ENCODE data around the gene RASGRF2.
A peak's percentile ranks its signal among the peaks of the same experiment; 100 is the strongest.

Gene RASGRF2

DNA sequence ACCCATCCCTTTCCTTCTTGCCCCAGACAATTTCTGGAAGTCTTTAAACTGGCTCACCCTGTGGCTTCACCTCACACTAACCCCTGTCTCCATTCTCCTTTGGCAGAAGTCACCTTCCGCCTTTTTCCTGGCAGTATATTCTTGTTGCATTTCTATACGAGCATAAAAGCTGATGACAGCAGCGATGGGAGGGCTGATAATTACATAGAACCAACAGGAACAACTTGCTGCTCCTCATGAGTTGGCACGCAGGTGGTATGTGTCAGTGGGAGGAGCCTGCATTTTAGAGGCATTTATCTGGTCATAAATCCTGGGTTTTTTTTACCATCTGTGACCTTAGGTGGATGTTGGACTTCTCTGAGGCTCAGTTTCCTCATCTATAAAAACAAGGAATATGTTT is 211.6 kb downstream of the RASGRF2 start:
- DNase-seq (ENCODE audit: low read depth in 2 of 2) = no peak

DNA sequence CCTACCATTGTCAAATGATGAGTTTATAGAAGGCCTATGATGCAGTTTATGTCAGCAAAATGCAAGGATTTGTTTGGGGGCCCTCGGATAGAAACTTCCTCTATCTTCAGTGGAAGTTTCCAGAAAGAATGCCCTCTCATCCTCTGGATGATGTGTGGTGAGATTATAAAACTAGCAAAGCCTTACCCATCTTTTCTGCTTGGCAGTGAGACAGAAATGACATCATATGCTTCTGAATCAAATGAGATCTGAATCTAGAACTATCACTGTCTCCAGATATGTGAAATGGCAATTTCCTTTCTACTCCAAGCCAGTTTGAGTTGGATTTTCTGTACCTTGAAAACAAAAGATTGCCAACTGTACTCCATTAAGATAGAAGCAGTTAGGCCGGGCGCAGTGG is 212.5 kb downstream of the RASGRF2 start:
- DNase-seq (ENCODE audit: low read depth in 2 of 2) = no peak

DNA sequence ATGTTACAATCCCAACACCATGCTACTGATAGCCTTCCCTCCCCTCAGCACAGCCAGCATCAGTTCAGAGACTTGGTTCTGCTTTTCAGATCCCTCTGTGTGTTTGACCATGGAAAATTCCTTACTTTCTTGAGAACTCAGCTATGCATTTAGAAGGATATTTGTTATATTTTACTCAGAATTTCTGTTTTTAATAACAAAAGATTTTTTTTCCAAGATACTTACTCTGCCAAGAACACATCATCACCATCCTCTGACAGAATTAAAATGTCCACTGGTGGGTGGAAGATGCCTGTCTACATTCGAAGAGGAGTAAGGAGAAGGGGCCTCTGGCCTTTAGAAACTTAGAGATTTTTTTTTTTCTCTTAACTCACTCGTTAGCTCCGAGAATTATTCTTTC is 216.9 kb downstream of the RASGRF2 start:
- DNase-seq (ENCODE audit: low read depth in 2 of 2) = no peak

DNA sequence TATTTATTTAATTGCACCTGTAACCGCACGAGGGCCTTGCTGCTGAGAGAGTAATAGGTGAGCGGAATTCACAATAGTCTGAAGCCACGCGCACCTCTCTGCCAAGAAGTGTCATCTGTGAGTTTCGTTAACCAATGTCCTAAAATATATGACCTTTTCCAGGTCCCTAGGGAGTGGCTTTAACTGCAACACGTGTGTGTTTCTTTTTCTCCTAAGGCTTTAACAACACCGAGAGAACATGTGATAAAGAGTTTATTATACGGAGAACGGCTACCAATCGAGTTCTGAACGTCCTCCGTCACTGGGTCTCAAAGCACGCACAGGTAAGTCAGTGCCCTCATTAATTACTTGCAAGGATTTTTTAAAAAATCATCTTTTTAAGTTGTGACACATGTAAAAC is 219.8 kb downstream of the RASGRF2 start:
- no peak for DNase-seq (ENCODE audit: low read depth in 2 of 2)

DNA sequence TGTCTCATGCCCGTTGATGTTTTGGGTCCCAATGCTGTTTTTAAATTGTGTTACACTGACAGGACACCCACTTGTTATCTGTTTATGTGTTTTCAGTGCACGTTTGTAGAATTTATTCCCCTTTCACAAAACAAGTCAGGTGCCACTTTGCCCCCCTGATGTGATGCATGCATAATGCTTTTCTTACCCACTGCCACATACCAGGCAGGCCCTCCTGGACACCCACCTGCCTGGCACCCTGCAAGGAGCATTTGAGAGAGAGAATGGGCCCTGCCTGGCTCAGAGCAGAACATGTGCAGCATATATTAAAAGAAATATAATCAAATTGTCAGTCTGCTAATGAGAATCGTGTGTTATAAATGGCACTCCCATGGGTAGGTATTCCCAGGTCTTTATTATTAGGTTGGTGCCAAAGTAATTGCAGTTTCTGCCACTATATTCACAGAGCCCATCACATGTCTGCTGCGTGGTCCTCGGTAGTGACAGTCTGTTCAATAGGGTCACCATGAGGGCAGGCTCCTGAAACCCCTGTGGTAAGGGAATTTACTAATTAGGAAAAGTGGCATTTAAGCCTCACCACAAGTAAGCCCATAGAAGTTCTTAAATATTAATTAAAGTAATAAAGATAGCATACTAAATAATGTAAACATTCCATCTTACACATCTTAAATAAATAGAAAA is 220.8 kb downstream of the RASGRF2 start:
- no peak for DNase-seq (ENCODE audit: low read depth in 2 of 2)

DNA sequence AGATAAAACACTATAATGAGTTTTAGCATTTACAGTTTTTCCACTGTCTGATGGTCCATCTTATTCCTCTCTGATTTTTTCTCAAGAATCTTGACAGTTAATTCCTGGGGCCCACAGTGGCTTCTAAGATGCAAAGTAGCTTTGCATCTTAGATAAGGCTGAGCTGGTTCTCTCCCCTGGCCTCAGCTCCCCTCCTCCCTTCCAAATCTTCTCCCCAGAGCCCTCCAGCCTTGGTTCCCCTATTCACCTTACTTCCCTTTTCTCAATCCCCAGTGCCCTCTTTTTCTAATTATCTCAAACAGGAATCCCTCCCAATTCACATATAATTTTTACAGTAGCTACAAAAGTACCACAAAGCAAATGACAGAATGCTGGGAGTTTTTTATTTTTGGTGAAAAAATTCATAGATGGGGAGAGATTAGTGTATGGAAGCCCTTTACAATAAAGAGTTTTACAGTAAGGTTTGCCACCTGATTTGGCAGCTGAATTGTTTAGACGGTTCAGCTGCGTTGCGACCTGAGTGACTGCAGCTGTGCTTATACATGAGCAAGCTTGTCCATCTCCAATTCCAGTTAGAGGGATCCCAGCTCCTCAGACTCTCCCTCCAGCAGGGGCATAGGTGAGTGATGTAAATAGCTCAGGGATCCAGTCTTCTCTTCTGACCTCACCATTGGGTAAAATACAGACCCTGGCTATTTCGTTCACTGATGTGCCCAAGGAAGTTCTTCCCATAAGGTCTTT is 221.6 kb downstream of the RASGRF2 start:
- DNase-seq (ENCODE audit: low read depth in 2 of 2) = no peak

DNA sequence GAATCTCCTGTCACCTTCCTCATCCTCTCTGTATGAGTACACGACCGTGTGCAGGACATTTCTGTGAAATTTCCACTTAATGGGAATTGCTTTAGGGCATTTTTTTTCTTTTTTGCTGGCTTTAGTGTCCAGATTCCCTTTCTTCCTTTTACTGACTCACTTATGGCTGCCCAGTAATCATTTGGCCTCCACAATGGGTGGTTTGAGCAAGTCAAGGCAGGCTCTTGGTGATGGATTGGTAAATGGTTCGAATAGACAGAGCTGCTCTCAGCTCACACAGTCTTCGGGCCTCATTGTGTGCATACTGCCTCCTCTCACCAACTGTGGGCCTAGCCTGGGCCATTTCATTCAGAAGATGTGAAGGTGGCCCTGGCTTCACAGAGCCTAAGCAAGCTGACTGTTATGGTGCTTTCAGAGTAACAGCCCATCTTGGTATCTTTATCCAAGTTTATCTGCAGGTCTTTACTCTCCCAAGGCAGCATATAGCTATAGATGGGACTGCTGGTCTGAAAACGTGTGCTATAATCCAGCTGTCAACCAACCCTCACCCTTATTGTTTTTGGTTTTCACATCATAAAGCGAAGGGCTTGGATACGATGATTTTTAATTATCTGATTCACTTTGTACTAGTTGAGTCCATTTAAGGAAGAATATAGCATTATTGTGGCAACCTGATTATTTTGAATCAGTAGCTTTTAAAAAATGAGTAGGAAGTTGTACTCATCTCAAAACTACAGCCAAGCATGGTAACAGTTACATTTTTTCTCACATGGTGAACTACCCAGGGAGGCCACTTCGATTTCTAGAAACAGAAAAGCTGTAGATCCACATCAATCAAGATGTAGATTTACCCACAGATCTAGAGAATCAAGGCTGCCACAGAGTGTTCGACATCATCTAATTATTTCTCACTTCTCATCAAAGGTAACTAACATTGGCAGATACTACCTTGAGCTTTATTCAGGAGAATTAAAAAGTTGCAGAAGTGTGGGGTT is 222.5 kb downstream of the RASGRF2 start:
- no peak for DNase-seq (ENCODE audit: low read depth in 2 of 2)

DNA sequence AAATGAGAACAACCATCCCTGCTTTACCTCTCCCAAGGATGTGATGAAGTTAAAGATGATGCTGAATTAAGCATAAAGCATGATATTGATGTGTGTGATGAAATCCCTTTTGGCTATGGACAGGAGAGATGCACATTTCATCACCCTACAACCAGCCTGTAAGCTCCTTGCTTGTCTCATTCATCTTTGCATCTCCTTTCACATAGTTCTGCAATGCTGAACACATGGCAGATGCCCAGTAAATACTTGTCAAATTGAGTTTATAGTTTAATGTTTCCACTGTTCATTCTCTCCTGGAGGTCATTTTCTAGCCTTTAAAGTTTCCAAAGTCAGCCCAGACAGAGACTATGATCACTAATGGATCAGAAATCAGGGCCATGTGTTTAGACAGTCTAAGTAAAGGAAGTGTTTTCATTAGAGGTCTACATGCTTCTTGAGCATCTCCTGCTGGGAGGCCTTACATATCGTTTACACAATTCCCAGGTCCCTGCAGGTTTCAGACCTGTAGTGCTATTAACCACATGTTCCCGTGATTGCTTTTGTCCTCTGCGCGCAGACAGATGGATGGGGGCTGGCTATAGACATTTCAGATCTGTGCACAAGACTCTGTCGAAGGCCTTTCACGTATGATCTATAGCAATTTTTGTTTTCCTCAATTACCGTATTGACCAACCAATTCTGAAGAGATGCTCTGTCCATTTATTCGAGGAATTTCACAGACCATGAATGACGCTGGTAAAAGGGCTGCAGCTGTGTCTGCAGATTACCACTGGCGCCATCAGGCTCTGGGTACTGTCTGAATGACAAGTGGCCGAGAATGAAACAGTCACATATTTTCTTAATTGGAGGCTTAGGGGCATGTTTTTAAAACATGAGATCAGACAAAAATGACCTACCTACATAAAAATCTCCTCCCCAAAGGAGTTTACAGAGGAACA is 223.9 kb downstream of the RASGRF2 start:
- DNase-seq (ENCODE audit: low read depth in 2 of 2) = no peak

DNA sequence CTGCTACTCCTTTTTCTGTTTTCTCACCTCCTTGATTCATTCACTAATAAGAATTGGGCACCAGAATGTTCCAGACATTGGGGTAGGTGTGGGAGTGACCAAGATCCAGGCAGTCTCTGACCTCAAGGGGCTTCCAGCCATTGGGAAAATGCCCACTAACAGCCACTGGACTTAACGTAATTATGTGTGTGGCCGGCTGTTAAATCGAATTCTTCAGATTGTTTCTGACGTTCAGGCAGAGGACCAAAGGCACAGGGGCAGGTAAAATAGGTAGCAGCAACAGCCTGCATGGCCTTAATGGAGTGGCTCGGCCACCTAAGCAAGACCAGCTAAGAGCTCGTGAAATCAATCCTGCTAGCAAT is 224.6 kb downstream of the RASGRF2 start:
- no peak for DNase-seq (ENCODE audit: low read depth in 2 of 2)

DNA sequence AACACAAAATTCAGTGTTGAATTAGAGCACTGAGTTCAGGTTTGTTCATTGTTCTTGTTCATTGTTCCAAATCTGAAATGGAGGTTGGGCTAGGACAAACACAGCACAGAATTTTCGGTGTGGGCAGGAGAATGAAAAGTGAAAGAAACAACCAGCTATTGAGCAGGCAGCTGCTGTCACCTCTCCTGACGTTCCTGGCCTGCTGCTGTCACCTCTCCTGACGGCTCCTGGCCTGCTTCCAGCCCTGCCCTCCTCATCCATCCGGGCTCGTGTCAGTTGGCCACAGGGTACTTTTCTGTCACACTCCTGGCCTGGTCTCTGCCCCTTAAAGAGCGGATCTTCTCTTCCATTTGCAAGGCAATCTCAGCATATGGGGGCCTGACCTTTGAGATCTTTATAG is 227.7 kb downstream of the RASGRF2 start:
- no peak for DNase-seq (ENCODE audit: low read depth in 2 of 2)

DNA sequence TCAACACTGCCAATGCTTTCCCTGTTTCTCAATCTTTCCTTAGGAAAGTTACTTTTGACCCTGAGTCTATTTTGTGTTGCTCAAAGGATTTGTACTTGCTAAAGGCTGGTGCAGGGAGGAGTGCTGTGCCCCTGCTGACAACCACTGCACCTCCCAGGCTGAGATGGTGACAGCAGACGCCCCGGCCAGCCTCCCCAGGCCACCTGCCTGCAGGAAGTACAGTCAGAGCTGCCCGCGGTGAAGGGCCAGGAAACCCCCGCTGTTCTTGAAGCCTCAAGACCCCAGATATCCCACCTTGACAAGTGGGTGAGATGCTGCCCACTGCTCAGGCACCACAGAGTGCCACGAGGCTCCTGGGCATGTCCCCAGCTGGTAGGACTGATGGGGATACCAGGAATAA is 228.8 kb downstream of the RASGRF2 start:
- no peak for DNase-seq (ENCODE audit: low read depth in 2 of 2)

DNA sequence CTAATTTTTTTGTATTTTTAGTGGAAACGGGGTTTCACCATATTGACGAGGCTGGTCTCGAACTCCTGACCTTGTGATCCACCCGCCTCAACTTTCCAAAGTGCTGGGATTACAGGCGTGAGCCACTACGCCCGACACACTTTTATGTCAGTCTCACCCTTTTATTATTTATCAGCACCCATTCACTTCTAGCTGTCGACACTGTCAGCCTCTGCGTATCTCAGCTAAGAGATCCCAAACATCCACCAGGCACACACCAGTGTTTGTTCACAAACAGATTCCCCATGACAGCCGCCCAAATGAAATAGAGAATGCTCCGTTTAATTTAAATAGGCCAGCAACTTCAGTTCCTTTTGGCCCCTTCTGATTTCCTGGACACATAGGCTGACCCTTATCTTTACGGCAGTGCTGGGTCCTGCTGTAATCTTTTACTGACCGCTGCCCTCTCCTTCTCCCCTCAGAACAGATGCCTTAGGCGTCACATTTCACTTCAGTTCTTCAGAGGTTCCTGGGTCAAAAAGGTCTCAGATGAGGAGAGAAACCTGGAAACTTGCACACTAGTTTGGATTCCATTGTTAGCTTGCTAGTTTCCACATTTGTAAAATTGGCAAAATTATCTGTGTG is 229.8 kb downstream of the RASGRF2 start:
- no peak for DNase-seq (ENCODE audit: low read depth in 2 of 2)

DNA sequence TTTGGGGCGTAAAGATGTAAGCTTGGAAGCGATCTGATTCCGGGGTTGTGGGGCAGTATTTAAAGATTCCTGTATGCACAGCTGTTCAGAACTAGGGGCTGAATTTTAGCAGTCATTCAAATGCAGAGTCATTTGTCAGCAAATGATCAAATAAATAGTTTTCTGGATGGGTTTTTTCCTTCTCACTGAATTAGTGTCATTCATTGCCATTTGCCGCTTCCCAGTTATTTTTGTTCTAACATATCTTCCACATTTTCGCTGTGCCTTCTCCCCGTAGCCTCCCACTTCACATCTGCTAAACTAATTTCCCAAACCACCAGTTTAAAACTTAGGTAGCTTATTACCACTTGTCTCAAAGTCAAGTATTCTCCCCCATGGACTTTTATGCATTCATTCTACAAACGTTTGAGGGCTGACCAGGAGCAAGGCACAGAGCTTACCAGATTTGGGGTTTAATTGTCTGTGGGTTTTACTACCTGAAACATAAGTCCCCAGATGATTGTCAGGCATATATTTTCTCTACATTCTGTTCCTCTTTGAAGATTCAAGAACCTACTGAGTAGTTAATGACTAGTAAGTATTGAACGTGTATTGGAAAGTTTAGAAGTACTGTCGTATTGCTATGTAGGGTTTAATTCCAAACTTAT is 231.7 kb downstream of the RASGRF2 start:
- no peak for DNase-seq (ENCODE audit: low read depth in 2 of 2)

DNA sequence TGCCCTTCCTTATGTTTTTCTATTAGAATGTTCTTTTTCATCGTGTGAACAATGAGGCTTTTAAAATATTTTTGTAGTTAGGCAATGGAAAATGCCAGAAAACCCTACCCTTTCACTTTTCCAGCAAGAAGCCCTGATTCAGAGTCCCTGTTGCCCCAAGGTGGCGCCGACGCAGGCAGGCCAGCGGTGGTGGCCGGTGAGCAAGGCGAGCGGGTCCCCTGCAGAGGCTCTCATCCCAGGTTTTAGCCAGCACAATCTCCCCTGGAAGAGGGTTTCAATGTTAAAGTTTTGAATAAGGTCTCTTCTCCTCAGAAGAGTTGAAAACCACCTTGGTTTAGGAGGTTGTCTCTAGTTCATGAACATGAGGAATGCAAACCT is 232.2 kb downstream of the RASGRF2 start:
- no peak for DNase-seq (ENCODE audit: low read depth in 2 of 2)

DNA sequence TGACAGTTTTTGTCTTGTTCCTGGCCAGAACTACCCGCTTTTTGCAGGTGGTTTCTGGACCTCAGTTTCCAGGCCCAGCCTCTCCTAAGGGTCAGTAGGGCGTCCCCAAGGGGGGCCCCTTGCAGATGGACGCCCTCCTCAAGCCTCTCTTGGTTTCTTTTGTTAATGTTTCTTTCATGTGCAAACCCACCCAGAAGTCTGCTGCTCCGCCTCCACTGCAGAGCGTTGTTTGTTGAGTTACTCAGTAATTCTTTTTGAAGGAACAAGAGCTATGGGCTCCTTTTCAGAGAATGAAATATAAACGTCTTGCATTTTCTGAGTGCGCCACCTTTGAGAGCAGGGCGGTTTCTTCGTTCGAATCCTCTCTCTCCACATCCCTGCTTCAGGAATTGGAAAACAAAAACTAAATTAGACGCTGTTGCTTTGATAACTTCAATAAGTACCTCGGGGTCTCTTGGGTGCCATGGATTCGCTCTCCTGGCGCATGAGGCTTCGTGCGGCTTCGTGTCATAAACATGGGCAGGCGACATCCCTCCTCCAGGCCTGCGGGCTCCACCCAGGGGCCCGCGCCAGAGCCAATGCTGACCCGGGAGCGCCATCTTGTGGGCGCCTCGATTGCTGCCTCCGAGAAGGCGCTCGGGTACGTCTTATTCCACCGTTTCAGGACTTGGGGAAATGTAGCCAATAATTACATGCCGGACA is 234.6 kb downstream of the RASGRF2 start:
- peak; percentile 76 to 80 for DNase-seq (ENCODE audit: low read depth in 2 of 2)

DNA sequence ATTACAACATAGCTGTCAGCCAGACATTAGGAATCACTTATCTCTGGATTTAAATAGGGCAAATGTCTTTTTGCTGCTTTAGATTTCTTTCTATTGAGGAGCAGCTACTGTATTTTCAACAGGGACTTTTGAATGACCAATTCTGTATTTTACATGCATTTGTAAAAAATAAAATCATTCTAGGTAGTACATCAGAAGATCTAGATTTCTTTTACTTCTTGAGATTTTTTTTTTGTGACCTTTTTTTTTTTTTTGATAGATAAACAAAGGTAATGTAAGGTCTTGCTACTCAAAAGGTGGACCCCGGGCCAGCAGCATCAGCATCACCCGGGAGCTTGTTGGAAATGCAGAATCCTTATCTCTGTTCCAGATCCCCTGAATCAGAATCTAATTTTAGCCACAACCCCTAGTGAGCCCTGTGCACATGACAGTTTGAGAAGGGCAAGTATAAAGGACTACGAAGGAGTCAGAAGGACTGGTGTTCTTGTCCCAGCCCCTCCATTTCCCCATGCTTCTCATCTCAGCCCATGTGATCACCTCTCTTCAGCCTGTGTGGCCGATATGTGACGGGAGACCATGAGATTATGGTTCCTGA is 235.3 kb downstream of the RASGRF2 start:
- DNase-seq (ENCODE audit: low read depth in 2 of 2) = no peak

DNA sequence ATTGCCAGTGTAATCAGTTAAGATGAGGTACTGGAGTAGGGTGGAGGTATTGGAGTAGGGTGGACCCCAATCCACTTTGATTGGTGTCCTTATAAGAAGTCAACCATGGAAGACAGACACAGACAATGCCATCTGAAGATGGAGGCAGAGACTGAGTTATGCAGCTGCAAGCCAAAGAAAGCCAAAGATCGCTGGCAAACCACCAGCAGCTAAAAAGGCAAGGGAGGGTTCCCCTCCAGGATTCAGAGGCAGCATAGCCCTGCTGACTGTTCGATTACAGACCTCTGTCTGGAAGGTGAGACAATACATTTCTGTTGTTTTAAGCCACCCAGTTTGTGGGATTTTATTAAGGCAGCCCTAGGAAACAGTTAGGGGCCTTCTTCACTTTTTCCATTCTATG is 242.5 kb downstream of the RASGRF2 start:
- no peak for DNase-seq (ENCODE audit: low read depth in 2 of 2)

DNA sequence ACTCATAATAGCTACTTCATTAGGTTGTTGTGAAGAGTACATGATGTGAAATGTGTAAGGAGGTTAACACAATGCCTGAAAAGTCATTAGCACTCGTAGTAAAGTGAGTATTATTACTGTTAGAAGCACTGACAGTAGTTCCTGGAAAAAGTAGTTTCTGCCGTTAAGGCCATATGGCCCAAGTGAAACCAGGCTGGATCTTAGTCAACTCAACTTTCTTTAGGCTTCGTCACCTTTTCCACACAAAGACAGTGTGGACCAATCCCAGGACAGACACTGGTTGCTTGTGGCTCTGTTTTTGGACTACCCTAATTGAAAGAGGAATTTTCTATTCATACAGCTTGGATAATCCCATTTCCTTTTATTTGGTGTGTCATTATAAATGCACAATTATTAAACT is 243.6 kb downstream of the RASGRF2 start:
- no peak for DNase-seq (ENCODE audit: low read depth in 2 of 2)

DNA sequence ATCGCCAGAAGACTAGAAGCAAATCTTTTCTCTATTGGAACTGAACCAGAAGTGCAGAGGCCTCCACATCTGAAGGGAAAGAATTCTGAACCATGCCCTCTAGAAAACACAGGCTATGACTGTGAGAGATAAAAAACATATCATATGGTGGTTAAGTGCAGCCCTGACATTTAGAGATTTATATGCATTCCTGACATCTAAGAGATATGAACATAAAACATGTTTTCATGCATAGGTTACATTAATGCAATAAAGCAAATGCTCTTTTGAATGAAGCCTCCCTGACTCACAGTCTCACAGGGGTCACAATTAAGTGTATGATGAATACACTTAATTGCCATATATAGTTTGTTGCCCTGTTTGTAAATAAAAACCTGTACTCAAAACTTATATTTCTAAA is 244.0 kb downstream of the RASGRF2 start:
- DNase-seq (ENCODE audit: low read depth in 2 of 2) = no peak
